ENCODE results near the gene OCIAD1. TPM values are rescaled to one million over a fixed set of nuclear protein-coding genes. Genes with fewer than 3 reads are reported as not detected.

The OCIAD1 gene
- total RNA-seq, 2 experiments from 2014 or later, result 76.1 to 136 TPM

GRCh38 chr4:48905363-48906015 lies 74.6 kb downstream of the OCIAD1 start:
- TF ChIP-seq CTCF (conservative IDR thresholded peaks at IDR 0.05; ENCODE audit: low read length) (peak; percentile 38; the same call in 1 of the 2 replicates), EZH2phosphoT487 (IDR thresholded peaks at IDR 0.05; ENCODE audit: borderline replicate concordance, low read depth, low read length) (no peak)
- no peak for DNase-seq (ENCODE audit: low spot score)
- intact Hi-C loops (cut with micrococcal nuclease; ENCODE audit: unreplicated experiment), result loop anchor here (1.0 to 2.0 kb wide), 2 partner anchors 125 to 327 kb away; partner anchors contain the start of gene FRYL
- POLR2A ChIA-PET, result interaction anchor here (0.6 to 1.0 kb wide), 3 partner anchors 24 to 313 kb away, joined by 3 read pairs; partner anchors contain the start of gene FRYL
- Histone ChIP-seq H3K27ac (ENCODE audit: low read depth, low read length, poor library complexity, severe bottlenecking) (no peak overlapping the region), H3K4me1 (ENCODE audit: insufficient read depth, low read length, poor library complexity, severe bottlenecking) (peaks cover 28% of the 10 kb centered on the region), H3K79me2 (ENCODE audit: insufficient read depth, low read depth, low read length) (peaks cover 22% of the 10 kb centered on the region), H4K20me1 (ENCODE audit: insufficient read depth, low read length) (no peaks in the 10 kb centered on the region), H3K4me2 (ENCODE audit: low read length) (peak overlapping the region; percentile 78), H3K9me3 (ENCODE audit: low read length) (no peaks in the 10 kb centered on the region), H3K9me2 (ENCODE audit: insufficient read depth, low read length) (no peaks in the 10 kb centered on the region), H3K36me3 (ENCODE audit: insufficient read depth, low read length) (peaks cover 39% of the 10 kb centered on the region), H2AFZ (ENCODE audit: low read length) (no peak overlapping the region; the same call in 1 of the 2 replicates), H3K4me3 (ENCODE audit: low read depth, low read length, poor library complexity, severe bottlenecking) (peak overlapping the region; percentile 88)
- BruUV-seq (replicated peaks), result no TSS peak
- CTCF ChIA-PET (ENCODE audit: unreplicated experiment), result no interaction called here

GRCh38 chr4:48906206-48907173 lies 75.6 kb downstream of the OCIAD1 start, which contains the start of gene OCIAD2:
Gene OCIAD2, minus strand, starts transcription at chr4:48906774. Its CDS starts 2,225 bp downstream, at chr4:48904549.
- ChIA-PET CTCF (ENCODE audit: unreplicated experiment) (no interaction called here), POLR2A (interaction anchor here (0.6 to 1.9 kb wide), 3 partner anchors 8 to 314 kb away, joined by 3 to 4 read pairs (median 3); no protein-coding TSS in a partner anchor)
- peak; percentile 69 for TF ChIP-seq CTCF (conservative IDR thresholded peaks at IDR 0.05; ENCODE audit: low read length)
- no peak for TF ChIP-seq EZH2phosphoT487 (IDR thresholded peaks at IDR 0.05; ENCODE audit: borderline replicate concordance, low read depth, low read length)
- Histone ChIP-seq H3K9me2 (ENCODE audit: insufficient read depth, low read length) (no peaks in the 10 kb centered on the region), H3K4me2 (ENCODE audit: low read length) (peak within 1 kb of the TSS; percentile 78), H3K4me3 (ENCODE audit: low read depth, low read length, poor library complexity, severe bottlenecking) (peak within 1 kb of the TSS; percentile 88), H4K20me1 (ENCODE audit: insufficient read depth, low read length) (no peaks in the 10 kb centered on the region), H2AFZ (ENCODE audit: low read length) (peak within 1 kb of the TSS; percentile 97), H3K27ac (ENCODE audit: low read depth, low read length, poor library complexity, severe bottlenecking) (peak within 1 kb of the TSS; percentile 36), H3K9me3 (ENCODE audit: low read length) (no peaks in the 10 kb centered on the region), H3K79me2 (ENCODE audit: insufficient read depth, low read depth, low read length) (peaks cover 22% of the 10 kb centered on the region), H3K4me1 (ENCODE audit: insufficient read depth, low read length, poor library complexity, severe bottlenecking) (peaks cover 28% of the 10 kb centered on the region), H3K36me3 (ENCODE audit: insufficient read depth, low read length) (peaks cover 29% of the 10 kb centered on the region)
- no TSS peak for BruUV-seq (replicated peaks)
- intact Hi-C loops (cut with micrococcal nuclease; ENCODE audit: unreplicated experiment), result loop anchor here (1.0 to 2.0 kb wide), 2 partner anchors 126 to 328 kb away; partner anchors contain the start of gene FRYL
- peak; percentile 92 for DNase-seq (ENCODE audit: low spot score)
